K562 (cell line): ENCODE results near the gene EXOC3L2. TPM values are rescaled to one million over a fixed set of nuclear protein-coding genes. Genes with fewer than 3 reads are reported as not detected.

ENCODE experiments used
- ATAC-seq: fragments of 200-7000 bp; cut with Tn5 transposase; 3 replicates; pipeline ENCODE4 v1.9.1; 2020; ENCODE audit warnings: moderate library complexity
- BruUV-seq: library from RNA; stranded (reverse); fragments of 400-500 nt; replicated peaks from 2 replicates; lab custom pipeline; 2021; lab: Mats Ljungman, UMichigan
- CTCF ChIA-PET: fragments of 300-600 bp; formaldehyde crosslinking; extraction: SDS; loops from one replicate; lab custom pipeline; 2021; ENCODE audit warnings: low intra/inter-chr PET ratio; lab: Yijun Ruan, JAX
- POLR2A ChIA-PET: fragments of 300-600, 350-650 bp; sonication (Branson Sonifier 250); formaldehyde crosslinking; extraction: SDS; loops from one replicate; lab custom pipeline; 2021; ENCODE audit warnings: antibody characterized with exemption, inconsistent platforms; lab: Yijun Ruan, JAX
- DNase-seq, 4 experiments: peaks; one replicate each; pipeline versions ENCODE4 v3.0.0 to v3.0.0-alpha.2; 2011 to 2018; ENCODE audit warnings: low spot score in 3 of 4, mixed read lengths in 3 of 4; ENCODE audit errors: extremely low read depth in 1 of 4
- FAIRE-seq: peaks from 2 replicates; lab custom pipeline; 2011; peaks lifted over from hg19 to GRCh38; lab: Jason Lieb, UNC
- H2AFZ ChIP-seq: 2 replicates; pipeline ENCODE4 v1.6.0; 2011; ENCODE audit warnings: low read depth, low read length, control low read depth, inconsistent platforms
- H3K27ac ChIP-seq: fragments of 200-600 bp; 3 replicates; pipeline ENCODE4 v1.8.0; 2011; ENCODE audit warnings: low read depth, mild to moderate bottlenecking, control low read depth, inconsistent platforms, low read length, moderate library complexity, mixed read lengths; ENCODE audit errors: extremely low read depth
- H3K27me3 ChIP-seq, 2 experiments: fragments of 300-600 bp in 1 of 2; 2 replicates in 1 of 2; 3 replicates in 1 of 2; pipeline versions ENCODE4 v1.6.0 to v1.8.0; 2011; ENCODE audit warnings: inconsistent platforms in 2 of 2, low read length in 2 of 2, mild to moderate bottlenecking in 1 of 2, mixed read lengths in 1 of 2, moderate library complexity in 1 of 2; ENCODE audit not compliant: control insufficient read depth in 2 of 2, insufficient read depth in 2 of 2
- H3K36me3 ChIP-seq: fragments of 300-600 bp; 3 replicates; pipeline ENCODE4 v1.8.0; 2011; ENCODE audit warnings: mild to moderate bottlenecking, low read length, inconsistent platforms; ENCODE audit not compliant: control insufficient read depth, insufficient read depth
- H3K4me1 ChIP-seq, 2 experiments: fragments of 200-600 bp in 1 of 2; replicated peaks in 1 of 2; 2 replicates in 1 of 2; 3 replicates in 1 of 2; pipeline versions ENCODE4 v1.5.1 to v1.8.0; 2011; ENCODE audit warnings: inconsistent platforms in 2 of 2, low read length in 2 of 2, mild to moderate bottlenecking in 1 of 2, mixed read lengths in 1 of 2, moderate library complexity in 1 of 2; ENCODE audit not compliant: control insufficient read depth in 2 of 2, insufficient read depth in 2 of 2
- H3K4me2 ChIP-seq: 2 replicates; pipeline ENCODE4 v1.6.1; 2011; ENCODE audit warnings: low read length, control low read depth, inconsistent platforms, mixed read lengths; ENCODE audit not compliant: insufficient read depth
- H3K4me3 ChIP-seq: fragments of 200-600 bp; sonication (generic), shearing (Covaris generic); 2 replicates; pipeline ENCODE4 v1.5.1; 2016; ENCODE audit warnings: control low read depth, inconsistent platforms
- H3K79me2 ChIP-seq: fragments of 200-600 bp; 3 replicates; pipeline ENCODE4 v1.8.0; 2011; ENCODE audit warnings: low read length, inconsistent platforms; ENCODE audit not compliant: control insufficient read depth, insufficient read depth
- H3K9ac ChIP-seq, 2 experiments: 2 replicates each; pipeline versions ENCODE4 v1.6.0 to v1.6.1; 2011; ENCODE audit warnings: low read depth in 2 of 2, low read length in 2 of 2, control low read depth in 1 of 2, inconsistent platforms in 1 of 2, mild to moderate bottlenecking in 1 of 2, mixed read lengths in 1 of 2; ENCODE audit not compliant: insufficient read depth in 1 of 2
- H3K9me1 ChIP-seq: one replicate; pipeline ENCODE4 v1.6.0; 2011; ENCODE audit warnings: inconsistent platforms, mild to moderate bottlenecking, low read length, moderate library complexity; ENCODE audit not compliant: control insufficient read depth, insufficient read depth
- H3K9me3 ChIP-seq: replicated peaks from 2 replicates; pipeline ENCODE4 v1.5.1; 2011; ENCODE audit warnings: low read depth, low read length, inconsistent platforms; ENCODE audit not compliant: control insufficient read depth, insufficient read depth
- H4K20me1 ChIP-seq: replicated peaks from 2 replicates; pipeline ENCODE4 v1.6.1; 2011; ENCODE audit warnings: low read length, inconsistent platforms, mixed read lengths; ENCODE audit not compliant: control insufficient read depth, insufficient read depth
- CSDE1 ChIP-seq, 2 experiments: fragments of 450-650 bp; IDR thresholded peaks; 2 replicates each; pipeline ENCODE4 v1.6.1; 2016; ENCODE audit warnings: mild to moderate bottlenecking in 1 of 2
- E2F8 ChIP-seq: fragments of 450-650 bp; IDR thresholded peaks from 2 replicates; pipeline ENCODE4 v1.7.1; 2018; ENCODE audit warnings: mild to moderate bottlenecking, low read depth; ENCODE audit not compliant: partially characterized antibody
- EHMT2 ChIP-seq: fragments of 450-650 bp; IDR thresholded peaks from 2 replicates; pipeline ENCODE4 v1.6.1; 2018; ENCODE audit warnings: antibody characterized with exemption
- ELF4 ChIP-seq: fragments of 450-650 bp; formaldehyde crosslinking; IDR thresholded peaks from 2 replicates; pipeline ENCODE4 v1.4.0; 2022; ENCODE audit warnings: missing genetic modification characterization
- ESRRB ChIP-seq: fragments of 250-450 bp; sonication (Bioruptor Pico); IDR thresholded peaks from 2 replicates; pipeline ENCODE4 v1.5.0; 2020; ENCODE audit warnings: mild to moderate bottlenecking, moderate library complexity, borderline replicate concordance
- GATA2 ChIP-seq: sonication (generic); formaldehyde crosslinking; IDR thresholded peaks from 2 replicates; pipeline ENCODE4 v1.4.0; 2020; ENCODE audit warnings: mild to moderate bottlenecking, missing genetic modification reagents
- GATAD2A ChIP-seq: fragments of 450-650 bp; IDR thresholded peaks from 2 replicates; pipeline ENCODE4 v1.6.1; 2017
- MLLT1 ChIP-seq, 2 experiments: fragments of 450-650 bp; IDR thresholded peaks; 2 replicates each; pipeline ENCODE4 v1.6.1; 2016
- NFIC ChIP-seq: fragments of 450-650 bp; IDR thresholded peaks from 2 replicates; pipeline ENCODE4 v1.6.1; 2017; ENCODE audit warnings: mild to moderate bottlenecking, inconsistent platforms
- NFIX ChIP-seq: fragments of 250-450 bp; sonication (Bioruptor Pico); IDR thresholded peaks from 2 replicates; pipeline ENCODE4 v1.4.0; 2020; ENCODE audit warnings: low read depth, mild to moderate bottlenecking, moderate library complexity
- NFXL1 ChIP-seq: fragments of 450-650 bp; formaldehyde crosslinking; IDR thresholded peaks from 2 replicates; pipeline ENCODE4 v1.4.0; 2021; ENCODE audit warnings: mild to moderate bottlenecking
- POLR2G ChIP-seq: fragments of 200-400 bp; formaldehyde crosslinking; IDR thresholded peaks from 2 replicates; pipeline ENCODE4 v1.6.1; 2017; ENCODE audit warnings: low read depth, mild to moderate bottlenecking, antibody characterized with exemption, low read length, moderate library complexity
- RBFOX2 ChIP-seq: fragments of 200-400 bp; formaldehyde crosslinking; IDR thresholded peaks from 2 replicates; pipeline ENCODE4 v1.6.1; 2017; ENCODE audit warnings: low read depth, mild to moderate bottlenecking, low read length, moderate library complexity
- SOX6 ChIP-seq: fragments of 450-650 bp; IDR thresholded peaks from 2 replicates; pipeline ENCODE4 v1.6.1; 2014; ENCODE audit warnings: mild to moderate bottlenecking
- ZFP36 ChIP-seq: fragments of 150-350 bp; IDR thresholded peaks from 2 replicates; pipeline ENCODE4 v1.6.1; 2018; ENCODE audit warnings: low read length, low read depth; ENCODE audit not compliant: partially characterized antibody
- ZFPM2 ChIP-seq: fragments of 250-450 bp; sonication (Bioruptor Pico); IDR thresholded peaks from 2 replicates; pipeline ENCODE4 v1.5.1; 2022; ENCODE audit warnings: mild to moderate bottlenecking
- ZNF232 ChIP-seq: sonication (generic); formaldehyde crosslinking; IDR thresholded peaks from 2 replicates; pipeline ENCODE4 v1.8.0; 2022; ENCODE audit warnings: mild to moderate bottlenecking, missing genetic modification reagents
- WGBS: fragments of 100-300 bp; shearing (Covaris generic); methylation state at CpG from one replicate; pipeline ENCODE4 v1.1.6; 2016; ENCODE audit warnings: low coverage, mixed read lengths; ENCODE audit not compliant: insufficient coverage; ENCODE audit errors: missing lambda C conversion rate; 5-methylcytosine and 5-hydroxymethylcytosine counted together
- in situ Hi-C: fragments of 300-500 bp; cut with MboI; formaldehyde crosslinking; loops from 4 replicates; pipeline ENCODE4 v1.15.0; 2018; ENCODE audit warnings: inconsistent platforms, mixed read lengths
- intact Hi-C: fragments of 100-400 bp; cut with micrococcal nuclease; formaldehyde crosslinking; loops from 2 replicates; pipeline ENCODE4 v1.14.2; 2022
- polyA plus RNA-seq, 8 experiments: library from polyadenylated mRNA; depleted of rRNA in 4 of 8; stranded (reverse) in 5 of 8; unstranded in 3 of 8; fragments of >200 nt; fragmentation: Nextera tagmentation in 2 of 8; fragmentation: Illumina TruSeq in 1 of 8; extraction: Ambion mirVana in 2 of 8; extraction: Trizol in 1 of 8; gene quantifications; 2 replicates each; pipeline versions ENCODE4 v1.2.1 to v1.2.3, GENCODE V29; 2011 to 2014; ENCODE audit warnings: inconsistent platforms in 1 of 8, missing spikeins in 1 of 8
- total RNA-seq, 7 experiments: library from RNA; depleted of rRNA in 6 of 7; stranded (reverse); fragments of >200 nt in 6 of 7; fragmentation: Illumina TruSeq in 2 of 7; extraction: Trizol in 2 of 7; gene quantifications; 2 replicates each; pipeline versions ENCODE4 v1.2.1 to v1.2.3, GENCODE V29; 2011 to 2021; ENCODE audit warnings: low replicate concordance in 1 of 7

EXOC3L2 gene
- total and polyA plus RNA-seq, 9 of the 15 experiments (the other 6 are each of a cell fraction or from before 2014, with no cell fraction given), result 0.31 to 19.0 (median 2.4) TPM

GRCh38 chr19:45251452-45252354 is 6.5 kb upstream of the EXOC3L2 start (continued):
- TF ChIP-seq E2F8, result no peak
- peak; percentile 47 for TF ChIP-seq RBFOX2
- no peak for TF ChIP-seq ESRRB (CRISPR knock-in tag)

GRCh38 chr19:45250832-45251451 is 5.7 kb upstream of the EXOC3L2 start, which contains the start of gene MARK4:
Gene MARK4 (plus strand): TSS chr19:45251271. CDS start chr19:45251589, 318 bp downstream.
- FAIRE-seq, result peak; percentile 48
- BruUV-seq, result no TSS peak
- Histone ChIP-seq H3K4me3 (peak within 1 kb of the TSS; percentile 65), H3K36me3 (peaks cover 11% of the 10 kb centered on the region; the same call in 2 of the 3 replicates), H3K27ac (peak within 1 kb of the TSS; percentile 68; the same call in 2 of the 3 replicates), H3K4me2 (peak within 1 kb of the TSS; percentile 83), H3K79me2 (peaks cover 38% of the 10 kb centered on the region), H2AFZ (peak within 1 kb of the TSS; percentile 99), H3K9ac (peak within 1 kb of the TSS; percentile 62 to 94), H3K27me3 (no peaks in the 10 kb centered on the region), H3K9me3 (no peaks in the 10 kb centered on the region), H3K9me1 (no peaks in the 10 kb centered on the region), H3K4me1 (peaks cover 23 to 55% of the 10 kb centered on the region in 2 experiments), H4K20me1 (peaks cover 15% of the 10 kb centered on the region)
- in situ Hi-C loops (no loop called here), intact Hi-C loops (no loop called here)
- POLR2A ChIA-PET, result interaction anchor here (0.7 kb wide), 1 partner anchor 102 kb away, joined by 3 read pairs; no protein-coding TSS in a partner anchor
- peak; percentile 73 for ATAC-seq
- peak; percentile 74 to 96 (median 96) for DNase-seq
- 0% methylated on average over 7 of the region's 58 CpGs for WGBS
- CTCF ChIA-PET, result no interaction called here
- TF ChIP-seq POLR2G, result peak; percentile 56
- TF ChIP-seq NFIC, result no peak
- no peak for TF ChIP-seq NFIX
- TF ChIP-seq GATA2 (CRISPR knock-in tag), result no peak
- TF ChIP-seq ZFPM2, result no peak
- 0 out of 4 replicates have a peak, but pooled peaks of 1 of the 2 experiments have one; percentile 19 for TF ChIP-seq MLLT1 (IDR thresholded peaks at IDR 0.05)
- TF ChIP-seq EHMT2, result no peak
- no peak for TF ChIP-seq ZNF232 (CRISPR knock-in tag)
- TF ChIP-seq SOX6, result no peak
- peak; percentile 34; the same call in 1 of the 2 replicates for TF ChIP-seq ELF4 (CRISPR knock-in tag)
- peak; percentile 17; the same call in 1 of the 2 replicates for TF ChIP-seq GATAD2A
- no peak for TF ChIP-seq NFXL1 (CRISPR knock-in tag)
- TF ChIP-seq CSDE1 (IDR thresholded peaks at IDR 0.05), result no peak
- peak; percentile 43 for TF ChIP-seq ZFP36
